NCI-H2196 treated with DMSO at 0.1 percent for 48 hours (cell line): ENCODE data around the gene RARB.

ENCODE experiments used
- DNase-seq: peaks from one replicate; lab custom pipeline; 2025; ENCODE audit not compliant: unreplicated experiment; lab: John Stamatoyannopoulos, UW

Gene RARB

GRCh38 chr3:25503898-25504301 is 75.8 kb downstream of the RARB start:
- no peak for DNase-seq

GRCh38 chr3:25505581-25505980 is 77.5 kb downstream of the RARB start:
- no peak for DNase-seq

GRCh38 chr3:25507811-25508210 is 79.7 kb downstream of the RARB start:
- no peak for DNase-seq

- DNase-seq: no peak
Measured at GRCh38 chr3:25508433-25508832, 80.4 kb downstream of the RARB start.

- no peak for DNase-seq
Measured at GRCh38 chr3:25508901-25509300, 80.8 kb downstream of the RARB start.

GRCh38 chr3:25510797-25511196 is 82.7 kb downstream of the RARB start:
- DNase-seq: no peak

- DNase-seq: no peak
Measured at GRCh38 chr3:25511972-25512721, 84.1 kb downstream of the RARB start.

GRCh38 chr3:25513642-25514266 is 85.7 kb downstream of the RARB start:
- DNase-seq: no peak

GRCh38 chr3:25515171-25515570 is 87.1 kb downstream of the RARB start:
- no peak for DNase-seq

GRCh38 chr3:25520926-25521559 is 93.0 kb downstream of the RARB start:
- no peak for DNase-seq

- no peak for DNase-seq
Measured at GRCh38 chr3:25527336-25527735, 99.3 kb downstream of the RARB start.

GRCh38 chr3:25527801-25528200 is 99.7 kb downstream of the RARB start:
- DNase-seq: no peak

- no peak for DNase-seq
Measured at GRCh38 chr3:25531971-25532370, 103.9 kb downstream of the RARB start.

GRCh38 chr3:25532431-25533162 is 104.5 kb downstream of the RARB start:
- DNase-seq: no peak

- no peak for DNase-seq
Measured at GRCh38 chr3:25533399-25533798, 105.3 kb downstream of the RARB start.

- DNase-seq: no peak
Measured at GRCh38 chr3:25534007-25534406, 105.9 kb downstream of the RARB start.

GRCh38 chr3:25536521-25537391 is 108.7 kb downstream of the RARB start:
- no peak for DNase-seq

GRCh38 chr3:25537516-25537915 is 109.5 kb downstream of the RARB start:
- DNase-seq: no peak

- DNase-seq: no peak
Measured at GRCh38 chr3:25540273-25540672, 112.2 kb downstream of the RARB start.

GRCh38 chr3:25542492-25543039 is 114.5 kb downstream of the RARB start:
- DNase-seq: no peak
